BE2C (cell line): ENCODE data around the gene GDF11.

Source experiments
- DNase-seq: peaks from one replicate; pipeline ENCODE4 v3.0.0-alpha.2; 2020
- H3K27me3 ChIP-seq: fragments of 250-450 bp; sonication (Bioruptor Pico); 2 replicates; pipeline ENCODE4 v1.5.1; 2020; ENCODE audit warnings: mild to moderate bottlenecking
- H3K36me3 ChIP-seq: fragments of 250-450 bp; sonication (Bioruptor Pico); 2 replicates; pipeline ENCODE4 v1.5.1; 2020; ENCODE audit warnings: mild to moderate bottlenecking
- H3K4me1 ChIP-seq: fragments of 250-450 bp; sonication (Bioruptor Pico); 2 replicates; pipeline ENCODE4 v1.5.1; 2020
- H3K4me3 ChIP-seq: 2 replicates; pipeline ENCODE4 v1.5.1; 2011; ENCODE audit warnings: low read depth, low read length
- H3K9me3 ChIP-seq: fragments of 250-450 bp; sonication (Bioruptor Pico); 2 replicates; pipeline ENCODE4 v1.5.1; 2020
- CTCF ChIP-seq: IDR thresholded peaks from 2 replicates; pipeline ENCODE4 v1.5.1; 2012; ENCODE audit warnings: mild to moderate bottlenecking, low read depth, low read length

The GDF11 gene

GRCh38 chr12:55724226-55724939 is 18.5 kb upstream of the GDF11 start:
- no peaks in the 10 kb centered on the region for H3K27me3 ChIP-seq
- H3K9me3 ChIP-seq, result no peaks in the 10 kb centered on the region
- H3K4me3 ChIP-seq, result no peak overlapping the region
- peak; percentile 80 for TF ChIP-seq CTCF
- H3K4me1 ChIP-seq, result no peaks in the 10 kb centered on the region; the same call in none of the 2 replicates
- DNase-seq, result peak; percentile 81
- peaks cover 18% of the 10 kb centered on the region for H3K36me3 ChIP-seq

- no peak for DNase-seq
- Histone ChIP-seq H3K36me3 (peaks cover 18% of the 10 kb centered on the region), H3K9me3 (no peaks in the 10 kb centered on the region), H3K4me1 (no peaks in the 10 kb centered on the region; the same call in none of the 2 replicates), H3K27me3 (no peaks in the 10 kb centered on the region), H3K4me3 (no peak overlapping the region)
- no peak for TF ChIP-seq CTCF
These were observed 18.0 kb upstream of the GDF11 start for GRCh38 chr12:55724940-55725309.

- TF ChIP-seq CTCF, result no peak
- Histone ChIP-seq H3K27me3 (no peaks in the 10 kb centered on the region), H3K4me1 (no peaks in the 10 kb centered on the region; the same call in 1 of the 2 replicates), H3K36me3 (peaks cover 18% of the 10 kb centered on the region), H3K9me3 (no peaks in the 10 kb centered on the region), H3K4me3 (no peak overlapping the region)
- DNase-seq, result no peak
These were observed 17.4 kb upstream of the GDF11 start for GRCh38 chr12:55725556-55725955.

GRCh38 chr12:55726971-55727370 is 16.0 kb upstream of the GDF11 start:
- Histone ChIP-seq H3K4me3 (peak overlapping the region; percentile 61), H3K9me3 (no peaks in the 10 kb centered on the region), H3K36me3 (peaks cover 18% of the 10 kb centered on the region), H3K27me3 (no peaks in the 10 kb centered on the region), H3K4me1 (no peaks in the 10 kb centered on the region; the same call in 1 of the 2 replicates)
- TF ChIP-seq CTCF, result no peak
- DNase-seq, result no peak

- peak overlapping the region; percentile 61 for H3K4me3 ChIP-seq
- peak; percentile 46 for DNase-seq
- no peak for TF ChIP-seq CTCF
- H3K27me3 ChIP-seq, result no peaks in the 10 kb centered on the region
- no peaks in the 10 kb centered on the region; the same call in 1 of the 2 replicates for H3K4me1 ChIP-seq
- H3K9me3 ChIP-seq, result no peaks in the 10 kb centered on the region
- peaks cover 18% of the 10 kb centered on the region for H3K36me3 ChIP-seq
These were observed 15.2 kb upstream of the GDF11 start for GRCh38 chr12:55727643-55728185.
